Cardiac septum (tissue), 1 donor: ENCODE measurements around the gene GRAP2. TPM values are rescaled to one million over a fixed set of nuclear protein-coding genes. Genes with fewer than 3 reads are reported as not detected.
"Not testable (repeated sequence)": the region's sequence is repeated elsewhere in the genome, so short reads cannot be mapped to it uniquely, and the experiment has no call there.

Experiments
- DNase-seq: peaks from one replicate; pipeline ENCODE4 v3.0.0-alpha.2; 2020; ENCODE audit warnings: low spot score
- intact Hi-C: fragments of 100-400 bp; cut with DNase I; formaldehyde crosslinking; loops from one replicate; pipeline ENCODE4 v1.14.0; 2022
- total RNA-seq: library from RNA; stranded (reverse); fragmentation: NEBNext Ultra II Directional; extraction: Animal tissue kit (Norgen Biotek cat#: 25700); gene quantifications from one replicate; pipeline ENCODE4 v1.2.1, GENCODE V29; 2021
- donor health status: DM: no; HTN: no; CAD: no.

GRAP2 gene
- total RNA-seq, 1 donor from 2014 or later, result 1.2 TPM

DNA sequence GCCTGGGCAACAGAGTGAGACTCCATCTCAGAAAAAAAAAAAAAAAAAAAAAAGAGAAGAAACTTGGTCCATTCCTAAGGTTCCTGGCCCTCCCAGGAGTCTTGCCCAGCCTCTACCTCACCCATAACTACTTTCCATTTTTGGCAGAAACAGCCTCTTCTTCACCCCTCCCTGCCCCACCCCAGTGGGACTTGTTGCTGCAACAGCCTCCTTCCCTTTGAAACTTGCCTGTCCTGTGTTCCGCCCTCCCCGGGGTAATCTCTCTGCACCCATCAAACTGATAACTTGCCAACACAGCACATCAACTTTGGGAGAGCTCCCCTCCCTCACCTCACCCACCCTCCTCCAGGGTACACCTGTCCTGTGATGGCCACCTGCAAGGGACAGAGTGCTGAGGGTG is 83.9 kb downstream of the GRAP2 start:
- intact Hi-C loops, result no loop called here

DNA sequence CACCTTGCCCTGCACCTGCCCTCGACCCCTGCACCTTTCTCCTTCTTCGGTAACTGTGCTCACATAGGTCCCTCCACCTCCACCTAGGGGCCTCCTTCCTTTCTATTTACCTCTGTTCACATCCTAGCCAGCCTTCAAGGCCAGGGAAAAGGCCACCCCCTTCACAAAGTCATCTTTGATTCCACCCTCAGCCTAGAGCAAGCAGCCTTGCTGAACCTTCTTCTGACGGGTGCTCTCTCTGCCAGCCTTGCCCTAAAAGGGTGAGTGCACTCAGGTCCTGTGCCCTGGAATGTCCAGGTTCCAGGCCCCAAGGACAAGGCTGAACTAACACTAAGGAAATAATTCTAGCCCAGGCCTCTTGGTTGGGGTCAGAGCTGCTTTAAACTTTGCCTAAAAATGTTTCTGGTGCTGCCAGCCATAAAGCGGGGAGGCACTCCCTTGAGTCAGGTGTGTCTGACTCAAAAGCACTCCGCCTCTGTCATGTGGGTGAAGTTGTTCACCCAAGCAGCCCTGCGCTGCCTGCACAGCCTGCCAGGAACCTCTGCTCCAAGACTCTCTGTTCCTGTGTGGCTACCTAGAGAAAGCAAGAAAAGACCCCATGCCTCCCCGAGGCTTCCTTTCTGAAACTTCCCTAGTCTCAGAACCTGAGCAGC is 84.6 kb downstream of the GRAP2 start:
- DNase-seq, result no peak
- intact Hi-C loops, result no loop called here

More for the DNA sequence above, 83.9 kb downstream of the GRAP2 start:
- no peak for DNase-seq

DNA sequence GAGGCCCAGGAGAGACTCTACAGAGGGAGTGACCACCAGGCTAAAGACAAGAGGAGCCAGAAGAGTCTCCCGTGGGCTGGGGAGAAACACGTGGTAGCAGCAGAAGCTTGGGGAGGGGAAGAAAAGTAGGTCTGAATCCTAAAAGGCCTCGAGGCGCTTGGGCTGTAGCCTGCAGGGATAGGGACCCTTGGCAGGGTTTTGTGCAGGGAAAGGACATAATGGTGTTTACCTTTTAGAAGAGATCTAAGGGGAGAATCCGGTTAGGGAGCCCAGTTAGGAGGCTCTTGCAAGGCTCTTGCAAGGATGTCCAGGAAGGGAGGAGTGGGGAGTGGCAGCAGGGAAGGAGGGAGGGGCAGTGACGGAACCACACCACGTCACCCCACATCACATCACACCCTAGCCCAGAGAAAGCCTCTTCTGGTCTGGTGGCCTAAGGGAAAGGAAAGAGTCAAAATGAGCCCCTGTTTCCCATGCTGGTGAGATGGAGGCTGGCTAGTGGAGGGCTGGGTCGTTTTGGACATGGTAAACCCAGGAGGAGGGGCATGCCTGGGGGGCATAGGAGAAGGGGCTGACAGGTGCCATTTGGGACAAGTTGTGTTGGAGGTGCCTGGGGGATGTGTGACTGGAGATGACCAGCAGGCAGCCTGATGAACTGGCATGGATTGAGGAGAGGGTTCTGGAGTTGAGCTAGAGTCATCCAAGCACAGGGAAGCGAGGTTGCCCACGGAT is 87.7 kb downstream of the GRAP2 start:
- intact Hi-C loops, result no loop called here
- no peak for DNase-seq

DNA sequence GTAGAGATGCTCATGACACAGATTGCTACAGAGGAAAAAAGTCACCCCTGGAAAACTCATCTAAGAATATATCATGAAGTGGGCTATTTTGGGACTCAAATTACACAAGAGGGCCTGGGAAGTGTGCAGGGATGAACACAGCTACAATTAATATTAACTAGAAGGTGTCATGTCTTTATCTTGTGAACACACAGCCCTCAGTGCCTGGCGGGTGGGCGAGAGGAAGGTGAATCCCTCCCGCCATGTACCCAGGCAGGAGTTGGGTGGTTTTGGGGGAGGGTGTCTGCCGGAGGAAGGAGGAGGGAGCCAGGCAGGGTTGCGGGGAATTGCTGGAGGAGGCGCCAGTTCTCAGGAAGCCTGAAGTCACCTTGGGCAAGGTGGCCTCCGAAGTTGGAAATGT is 88.7 kb downstream of the GRAP2 start:
- no peak for DNase-seq
- intact Hi-C loops, result no loop called here

DNA sequence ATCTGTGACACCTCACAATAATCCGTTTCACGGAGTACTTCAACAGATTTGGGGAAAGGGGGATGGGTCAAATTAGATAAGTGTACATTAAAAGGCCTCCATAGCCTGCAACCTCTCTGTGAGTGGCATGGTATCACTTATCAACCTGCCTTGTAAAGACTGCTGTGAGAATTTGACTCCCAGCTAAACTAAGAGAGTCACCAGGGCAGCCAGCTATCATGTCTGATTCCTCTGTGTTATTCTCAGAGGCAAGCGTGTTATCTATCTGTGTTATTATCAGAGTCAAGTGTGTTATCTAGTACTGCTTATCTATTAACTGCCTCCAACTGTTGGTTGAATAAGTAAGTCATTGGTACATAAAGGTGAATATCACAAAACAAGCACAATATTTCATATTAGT is 89.8 kb downstream of the GRAP2 start:
- intact Hi-C loops, result no loop called here
- no peak for DNase-seq

DNA sequence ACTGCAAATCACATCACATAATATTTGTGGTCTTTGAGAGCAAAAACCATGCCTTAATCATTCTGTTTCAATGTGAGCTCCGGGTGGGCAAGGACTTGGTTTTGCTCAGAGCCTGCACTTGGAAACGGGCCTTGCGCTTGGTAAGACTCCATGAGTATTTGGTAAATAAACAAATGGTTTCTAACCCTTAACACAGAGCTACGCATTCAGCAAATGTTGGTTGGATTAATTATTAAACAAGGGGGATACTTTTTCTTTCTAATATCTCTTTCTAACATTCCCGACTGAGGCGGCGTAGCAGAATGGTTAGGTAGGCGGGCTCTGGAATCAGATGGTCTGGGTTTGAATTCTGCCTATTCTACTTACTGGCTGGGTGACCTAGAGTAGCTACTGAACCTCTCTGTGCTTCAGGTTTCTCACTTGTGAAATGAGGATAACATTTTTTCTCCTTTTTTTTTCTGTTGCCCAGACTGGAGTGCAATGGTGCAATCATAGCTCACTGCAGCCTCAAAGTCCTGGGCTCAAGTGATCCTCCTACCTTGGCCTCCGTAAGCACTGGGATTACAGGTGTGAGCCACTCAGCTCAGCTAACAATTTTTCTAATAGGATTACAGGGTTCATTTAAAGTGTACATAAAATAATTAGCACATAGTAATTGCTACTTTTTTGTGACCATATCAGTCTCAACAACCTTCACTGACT is 90.4 kb downstream of the GRAP2 start:
- intact Hi-C loops, result no loop called here
- no peak for DNase-seq

DNA sequence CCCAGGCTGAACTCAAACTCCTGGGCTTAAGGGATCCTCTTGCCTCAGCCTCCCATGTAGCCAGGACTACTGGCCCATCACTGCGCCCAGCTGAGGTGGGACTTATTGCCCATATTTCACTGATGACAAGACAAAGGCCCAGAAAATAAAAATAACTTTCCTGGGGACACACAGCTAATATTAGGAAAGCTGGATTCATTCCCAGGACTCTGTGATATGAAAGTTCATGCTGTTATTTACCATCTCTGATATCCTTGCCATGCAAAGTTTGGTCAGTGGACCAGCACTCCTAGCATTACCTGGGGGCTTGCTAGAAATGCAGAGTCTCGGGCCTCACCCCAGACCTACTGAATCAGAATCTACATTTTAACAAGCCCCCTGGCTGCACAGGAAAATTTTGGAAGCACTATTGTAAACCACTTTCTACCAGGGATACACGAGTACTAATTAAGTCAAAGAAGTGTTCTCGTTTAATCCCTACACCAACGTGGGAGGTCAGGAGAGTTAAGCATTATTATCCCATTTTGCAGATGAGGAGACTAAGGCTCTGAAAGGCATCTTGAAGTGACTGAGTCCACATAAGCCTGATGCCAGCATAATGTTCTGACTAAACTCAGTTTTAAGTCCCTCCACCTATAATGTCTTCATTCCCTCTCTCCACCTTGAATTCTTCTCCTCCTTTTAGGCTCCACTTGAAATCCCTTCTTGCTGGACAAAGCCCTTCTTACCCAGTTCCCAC is 91.4 kb downstream of the GRAP2 start:
- DNase-seq, result no peak
- intact Hi-C loops, result no loop called here

DNA sequence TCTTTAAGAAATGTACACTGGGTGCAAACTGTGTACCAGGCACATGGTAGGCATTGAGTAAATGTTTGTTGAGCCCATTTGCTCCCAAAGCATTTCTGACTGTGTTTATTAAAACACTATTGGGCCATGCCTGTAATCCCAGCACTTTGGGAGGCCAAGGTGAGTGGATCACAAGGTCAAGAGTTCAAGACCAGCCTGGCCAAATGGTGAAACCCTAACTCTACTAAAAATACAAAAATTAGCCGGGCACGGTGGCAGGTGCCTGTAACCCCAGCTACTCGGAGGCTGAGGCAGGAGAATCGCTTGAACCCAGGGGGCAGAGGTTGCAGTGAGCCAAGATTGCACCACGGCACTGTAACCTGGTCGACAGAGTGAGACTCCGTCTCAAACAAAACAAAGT is 92.0 kb downstream of the GRAP2 start:
- DNase-seq, intact Hi-C loops: not testable (repeated sequence)

DNA sequence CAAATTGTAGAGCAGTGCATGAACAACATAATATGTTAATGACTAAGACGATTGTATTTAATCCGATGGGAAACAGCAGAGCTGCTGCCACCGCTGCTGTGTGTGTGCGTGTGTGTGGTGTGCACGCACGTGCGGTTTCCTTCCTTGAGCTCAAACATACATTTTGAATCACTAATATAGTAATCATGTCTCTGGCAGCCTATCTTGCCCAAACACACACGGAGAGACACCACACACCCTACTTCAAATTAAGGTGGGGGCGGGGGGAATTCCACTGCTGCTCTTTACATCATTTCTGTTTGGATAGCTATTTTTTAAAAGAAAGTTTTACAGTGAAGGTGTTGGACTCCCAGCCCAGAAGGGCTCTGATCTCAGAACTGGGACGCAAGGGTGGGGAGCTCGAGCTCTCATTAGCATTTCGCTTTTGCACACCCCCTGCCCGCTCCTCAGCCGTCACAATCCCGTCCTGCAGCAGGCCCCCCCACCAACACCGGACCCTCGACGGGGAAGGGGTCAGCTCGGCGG is 93.2 kb downstream of the GRAP2 start:
- intact Hi-C loops, result no loop called here

DNA sequence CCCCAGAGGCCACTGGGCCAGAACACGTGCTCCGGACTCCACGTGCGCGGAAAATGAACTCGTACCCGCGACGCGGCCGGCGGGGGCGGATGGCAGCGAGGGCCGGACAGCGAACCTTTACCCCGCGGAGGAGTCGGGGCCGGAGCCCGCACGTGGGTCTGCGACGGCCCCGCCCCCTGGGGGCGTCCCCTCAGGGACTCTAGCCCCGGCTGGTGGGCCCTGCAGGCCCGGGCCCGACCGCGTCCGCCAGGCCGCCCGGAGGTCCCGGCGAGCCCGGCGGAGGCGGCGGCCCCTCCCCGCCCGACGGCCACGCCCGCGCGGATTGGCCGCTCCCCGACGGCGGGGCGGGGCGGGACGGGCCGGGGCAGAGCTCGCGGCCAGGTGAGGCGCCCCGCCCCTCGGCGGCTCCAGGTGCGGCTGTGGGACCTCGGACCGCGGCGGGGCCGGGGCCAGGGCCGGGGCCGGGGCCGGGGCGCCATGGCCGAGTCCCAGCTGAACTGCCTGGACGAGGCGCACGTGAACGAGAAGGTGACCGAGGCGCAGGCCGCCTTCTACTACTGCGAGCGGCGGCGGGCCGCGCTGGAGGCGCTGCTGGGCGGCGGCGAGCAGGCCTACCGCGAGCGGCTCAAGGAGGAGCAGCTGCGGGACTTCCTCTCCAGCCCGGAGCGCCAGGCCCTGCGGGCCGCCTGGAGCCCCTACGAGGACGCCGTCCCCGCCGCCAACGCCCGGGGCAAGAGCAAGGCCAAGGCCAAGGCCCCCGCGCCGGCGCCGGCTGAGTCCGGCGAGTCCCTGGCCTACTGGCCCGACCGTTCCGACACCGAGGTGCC is 93.9 kb downstream of the GRAP2 start, which contains the start of gene FAM83F:
FAM83F (plus strand) TSS at position 389 of the 827 bp plus-strand sequence; CDS start at position 478, 89 bp downstream.
- intact Hi-C loops, result no loop called here
- no peak for DNase-seq

More for the DNA sequence above, 93.2 kb downstream of the GRAP2 start:
- DNase-seq, result no peak

DNA sequence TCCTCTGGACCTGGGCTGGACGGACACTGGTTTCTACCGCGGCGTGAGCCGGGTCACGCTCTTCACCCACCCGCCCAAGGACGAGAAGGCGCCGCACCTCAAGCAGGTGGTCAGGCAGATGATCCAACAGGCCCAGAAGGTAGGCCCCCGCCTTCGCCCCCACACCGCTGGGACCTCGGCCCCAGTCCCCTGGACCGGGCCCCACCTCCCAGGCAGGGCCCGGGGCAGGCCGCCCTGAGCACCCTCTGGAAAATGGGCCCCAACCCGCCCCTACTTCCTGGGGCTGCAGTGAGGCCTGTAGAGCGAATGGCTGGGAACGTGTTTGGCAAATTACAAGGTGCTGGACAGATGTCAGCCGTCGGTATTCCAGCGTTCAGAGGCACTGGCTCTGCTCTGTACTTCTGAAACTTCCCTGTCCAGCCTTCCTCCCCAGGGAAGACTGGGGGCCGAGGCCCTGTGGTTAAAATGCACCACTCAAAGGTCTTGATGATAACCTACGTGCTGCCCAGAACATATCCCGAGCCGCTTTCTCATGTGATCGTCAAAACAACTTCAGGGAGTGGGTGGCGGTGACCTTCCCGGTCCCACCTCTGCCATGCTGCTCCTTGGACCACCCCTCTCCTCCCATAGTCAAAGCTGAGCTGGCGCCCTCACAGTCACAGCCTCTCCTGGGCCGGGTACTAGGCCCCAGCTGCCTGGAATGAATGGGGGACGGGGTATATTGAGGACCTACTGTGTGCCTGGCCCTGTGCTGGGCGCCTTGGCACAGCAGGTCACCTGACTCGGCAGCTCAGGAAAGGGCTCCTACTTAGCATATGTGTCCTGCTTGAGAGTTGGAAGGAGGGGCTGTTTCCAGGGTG is 94.7 kb downstream of the GRAP2 start:
- no peak for DNase-seq
- intact Hi-C loops, result no loop called here

DNA sequence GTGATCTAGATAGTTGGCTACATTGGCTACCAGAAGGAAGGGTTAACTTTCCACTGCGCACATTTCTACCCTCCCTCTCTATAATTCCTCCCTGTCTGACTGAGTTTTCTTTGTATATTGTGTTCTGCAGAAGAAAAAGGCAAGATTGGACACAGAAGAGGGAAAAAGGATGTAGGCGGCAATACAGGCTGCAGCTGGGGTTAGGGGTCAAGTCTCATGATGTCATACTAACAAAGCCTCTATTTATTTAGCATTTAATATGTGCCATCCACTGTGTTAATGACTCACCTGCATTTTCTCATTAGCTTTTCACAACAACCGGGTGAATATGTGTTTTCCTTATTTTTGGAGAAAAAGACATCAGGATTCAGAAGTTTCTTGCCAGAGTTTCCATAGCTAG is 95.8 kb downstream of the GRAP2 start:
- intact Hi-C loops, result no loop called here
- no peak for DNase-seq

DNA sequence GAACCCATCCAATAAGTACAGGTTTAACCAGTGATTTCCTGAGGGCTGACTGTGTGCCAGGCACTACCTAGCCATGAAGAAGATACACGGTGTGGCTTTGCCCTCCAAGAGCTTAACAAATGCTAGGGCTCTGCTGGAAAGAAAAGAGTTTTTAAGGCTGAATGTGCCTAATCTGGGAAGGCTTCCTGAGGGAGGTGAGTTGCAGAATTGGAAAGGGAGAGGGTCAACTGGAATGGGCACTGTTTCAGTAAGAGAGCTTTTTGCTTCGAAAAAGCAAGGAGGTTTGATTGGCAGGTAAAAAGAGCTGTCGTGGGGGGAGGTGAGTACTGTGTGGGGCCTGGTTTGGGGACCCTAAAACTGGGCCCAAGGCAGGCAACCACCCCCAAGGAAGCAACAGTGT is 96.5 kb downstream of the GRAP2 start:
- no peak for DNase-seq
- intact Hi-C loops, result no loop called here

DNA sequence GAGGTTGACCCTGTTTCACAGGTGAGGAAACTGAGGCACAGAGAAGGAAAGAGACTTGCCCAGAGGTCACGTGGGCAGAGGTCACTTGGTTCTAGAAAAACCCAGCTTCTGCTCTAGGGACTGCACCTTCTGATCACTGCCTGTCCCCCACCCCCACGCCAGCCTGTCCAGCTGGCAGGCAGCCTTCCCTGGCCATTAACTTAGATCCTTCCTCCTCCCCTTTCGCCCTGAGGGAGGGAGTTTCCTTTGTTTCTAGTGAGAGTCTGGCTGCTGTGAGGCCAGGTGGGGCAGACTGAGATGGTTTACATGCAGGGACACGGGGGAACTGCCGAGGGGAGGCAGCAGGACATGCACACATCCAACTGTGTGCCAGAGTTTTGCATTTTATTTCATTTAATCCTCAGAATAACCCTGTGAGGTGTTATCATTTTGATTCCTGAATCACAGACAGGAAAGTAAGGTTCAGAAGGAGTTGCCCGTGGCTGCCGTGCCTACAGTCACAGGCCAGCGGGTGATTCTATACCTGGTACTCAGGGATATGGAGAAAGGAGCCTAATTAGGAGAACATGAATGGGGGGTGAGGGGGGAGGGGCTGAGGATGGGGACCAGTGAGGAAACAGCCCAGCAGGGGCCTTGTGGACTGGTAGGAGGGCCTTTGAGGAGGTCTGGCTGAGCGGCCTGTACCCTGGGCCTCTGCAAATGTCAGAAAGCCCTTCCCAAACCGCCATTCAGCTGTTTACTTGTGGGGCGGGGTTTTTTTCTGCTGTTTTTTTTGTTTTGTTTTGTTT is 97.2 kb downstream of the GRAP2 start:
- intact Hi-C loops, result no loop called here
- DNase-seq, result no peak

DNA sequence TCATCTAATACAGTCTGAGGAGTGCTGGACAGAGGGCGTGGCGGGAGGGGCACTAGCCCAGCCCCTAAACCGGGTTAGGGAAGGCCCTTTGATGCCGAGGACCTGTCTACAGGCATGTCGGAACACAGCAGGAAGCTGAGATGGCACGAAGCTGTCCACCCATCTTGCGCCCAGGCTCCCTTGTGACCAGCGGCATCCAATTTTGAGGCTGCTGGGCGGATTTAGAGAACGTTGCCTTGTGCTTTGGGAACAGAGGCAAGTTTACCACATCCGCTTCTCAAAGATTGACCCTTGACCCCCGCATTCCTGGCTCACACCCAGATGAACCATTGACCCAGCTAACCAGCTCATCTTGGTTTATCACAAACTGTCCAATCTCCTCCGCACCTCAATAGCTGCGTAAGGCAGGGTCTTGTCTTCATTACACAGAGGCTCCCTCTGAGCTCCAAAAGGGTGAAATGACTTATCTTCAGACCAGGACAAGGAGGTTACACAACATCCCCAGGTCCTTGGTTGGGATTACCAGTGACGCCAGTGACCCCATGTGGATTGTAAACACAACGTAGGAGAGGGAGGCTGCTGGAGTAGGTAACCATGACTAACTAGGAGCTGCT is 98.4 kb downstream of the GRAP2 start:
- intact Hi-C loops, result no loop called here
- DNase-seq, result no peak

DNA sequence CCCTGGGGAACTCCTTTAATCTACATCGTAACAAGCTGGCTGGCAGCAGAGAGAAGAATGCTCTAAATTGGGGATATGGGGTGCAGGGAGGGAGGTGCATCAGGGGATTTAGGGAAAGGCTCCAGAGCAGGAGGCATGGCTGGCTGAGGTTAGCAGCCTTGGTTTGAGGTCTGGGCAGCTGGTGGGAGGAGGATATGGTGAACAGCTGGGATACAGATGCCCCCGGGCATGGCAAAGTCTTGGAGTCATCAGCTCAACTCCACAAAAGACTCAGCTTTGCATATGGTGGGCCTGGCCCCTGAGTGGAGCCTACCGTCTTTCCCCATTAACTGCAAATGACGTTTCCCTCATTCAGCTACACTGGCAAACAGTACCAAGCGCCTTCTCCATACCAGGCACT is 99.3 kb downstream of the GRAP2 start:
- no peak for DNase-seq
- intact Hi-C loops, result no loop called here

DNA sequence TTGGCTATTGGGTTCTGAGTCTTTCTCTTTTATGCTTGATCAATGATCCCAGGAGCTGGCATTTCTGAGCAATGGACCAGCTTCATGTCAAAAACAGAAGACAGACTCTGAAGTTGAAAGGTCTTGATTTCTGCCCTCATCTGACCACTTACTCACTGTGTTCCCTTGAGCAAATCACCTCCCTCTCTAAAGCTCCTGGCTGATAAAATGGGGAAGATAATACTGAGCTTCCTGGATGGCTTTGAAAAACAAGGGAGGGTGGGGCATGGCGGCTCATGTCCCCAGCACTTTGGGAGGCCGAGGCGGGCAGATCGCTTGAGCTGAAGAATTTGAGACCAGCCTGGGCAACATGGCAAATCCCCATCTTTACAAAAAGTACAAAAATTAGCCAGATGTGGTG is 100.2 kb downstream of the GRAP2 start:
- DNase-seq, result no peak
- intact Hi-C loops, result no loop called here
